NCI-H2107 (cell line): ENCODE measurements around the gene UBE2D4.
"Not testable (repeated sequence)": the region's sequence is repeated elsewhere in the genome, so short reads cannot be mapped to it uniquely, and the experiment has no call there.

ENCODE experiments used
- DNase-seq: peaks from one replicate; lab custom pipeline; 2025; lab: John Stamatoyannopoulos, UW

The UBE2D4 gene

GRCh38 chr7:43925984-43926797, at the start of gene UBE2D4:
Gene UBE2D4, plus strand, starts transcription at chr7:43926436. Its CDS starts 97 bp downstream, at chr7:43926533.
- peak; percentile 86 for DNase-seq

DNA sequence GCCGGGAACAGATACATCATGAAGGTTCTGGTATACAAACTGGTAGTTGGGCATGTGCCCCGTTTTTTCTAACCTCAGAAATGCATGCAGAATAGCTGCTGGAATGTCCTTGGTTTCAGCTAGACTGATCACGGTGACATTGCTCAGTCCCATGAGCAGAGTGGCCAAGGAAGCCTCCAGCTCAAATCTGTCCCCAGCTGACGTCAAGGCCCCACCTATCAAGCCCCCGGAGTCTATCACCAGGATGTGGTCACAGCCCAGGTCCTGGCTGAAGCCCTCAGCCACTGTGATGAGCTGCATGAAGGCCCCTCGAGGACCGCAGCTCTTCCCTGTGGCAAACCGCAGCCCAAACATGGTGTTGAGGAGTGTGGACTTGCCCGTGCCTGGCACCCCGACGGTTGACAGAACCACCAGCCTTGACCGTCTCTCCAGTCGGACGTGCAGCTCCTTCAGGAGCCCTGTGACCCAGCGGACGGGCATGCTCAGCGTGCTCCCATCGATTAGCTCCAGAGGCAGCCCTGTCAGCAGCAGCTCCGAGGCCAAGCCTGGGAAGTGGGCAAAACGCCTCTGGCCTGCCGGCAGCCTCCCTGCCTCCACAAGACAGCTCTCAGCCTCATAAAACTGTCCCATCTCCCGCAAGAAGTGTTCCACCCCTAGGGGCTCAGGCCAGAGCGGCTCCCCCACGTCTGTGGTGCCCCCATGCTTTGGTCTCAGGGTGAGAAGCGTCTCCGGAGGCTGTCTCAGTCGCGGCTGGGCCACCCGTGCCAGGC, 49.1 kb upstream of the UBE2D4 start:
- no peak for DNase-seq

- DNase-seq = no peak
Measured at GRCh38 chr7:43877968-43878864, 48.0 kb upstream of the UBE2D4 start.

DNA sequence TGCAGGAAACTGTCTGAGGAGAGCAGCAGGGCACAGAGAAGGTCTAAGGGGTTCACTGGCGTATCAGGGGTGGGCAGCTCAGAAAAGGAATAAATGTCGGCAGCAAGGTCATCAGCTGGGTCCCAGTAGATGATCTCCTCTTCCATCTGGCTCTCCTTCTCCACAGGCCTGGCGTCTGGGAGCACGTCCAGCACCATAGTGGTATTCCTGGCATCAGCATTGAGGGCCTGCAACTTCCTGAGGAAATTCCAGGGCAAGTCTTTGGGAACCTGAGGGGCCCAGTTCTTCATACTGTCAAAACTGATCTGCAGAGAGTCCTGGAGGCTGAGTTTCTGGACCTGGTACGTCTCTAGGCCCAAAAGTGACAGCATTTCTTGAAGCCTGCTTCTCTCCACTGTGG, 47.4 kb upstream of the UBE2D4 start:
- DNase-seq = no peak

DNA sequence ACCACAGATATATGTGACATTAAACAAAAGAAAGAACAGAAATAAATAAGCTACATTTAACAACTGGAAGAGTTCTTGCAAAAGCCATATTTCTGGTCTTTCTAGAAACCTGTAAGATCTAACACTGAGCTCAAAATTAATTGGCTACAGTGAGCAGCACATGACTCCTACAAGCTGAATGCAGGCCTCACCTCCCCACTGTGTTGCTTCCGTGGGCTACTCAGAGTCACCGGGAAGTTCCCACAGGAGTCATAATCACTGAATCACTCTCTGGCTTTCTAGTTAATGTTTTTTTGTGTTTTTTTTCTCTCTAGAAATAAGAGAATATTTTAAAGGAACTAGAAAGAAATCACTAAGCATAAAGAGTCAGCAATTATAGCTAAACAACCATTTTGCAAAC, 46.8 kb upstream of the UBE2D4 start:
- no peak for DNase-seq

DNA sequence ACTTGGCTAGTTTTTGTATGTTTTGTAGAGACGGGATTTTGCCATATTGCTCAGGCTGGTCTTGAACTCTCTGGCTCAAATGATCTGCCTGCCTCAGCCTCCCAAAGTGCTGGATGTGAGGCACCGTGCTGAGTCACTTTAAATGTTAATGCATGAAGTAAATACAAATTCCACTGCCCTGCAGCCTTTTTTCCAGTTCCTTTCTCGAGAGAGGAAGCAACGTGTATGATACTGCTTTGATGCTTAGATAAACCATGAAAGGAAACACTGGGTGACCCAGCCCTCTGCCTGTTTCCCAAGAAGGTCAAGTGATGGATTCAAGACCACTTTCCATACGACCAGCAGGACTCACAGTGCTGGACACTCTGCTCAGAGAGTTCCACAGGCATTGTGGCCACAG, 45.6 kb upstream of the UBE2D4 start:
- DNase-seq = no peak

- DNase-seq = no peak
Measured at GRCh38 chr7:43884209-43884608, 42.0 kb upstream of the UBE2D4 start.

- no peak for DNase-seq
Measured at GRCh38 chr7:43884617-43885016, 41.6 kb upstream of the UBE2D4 start.

DNA sequence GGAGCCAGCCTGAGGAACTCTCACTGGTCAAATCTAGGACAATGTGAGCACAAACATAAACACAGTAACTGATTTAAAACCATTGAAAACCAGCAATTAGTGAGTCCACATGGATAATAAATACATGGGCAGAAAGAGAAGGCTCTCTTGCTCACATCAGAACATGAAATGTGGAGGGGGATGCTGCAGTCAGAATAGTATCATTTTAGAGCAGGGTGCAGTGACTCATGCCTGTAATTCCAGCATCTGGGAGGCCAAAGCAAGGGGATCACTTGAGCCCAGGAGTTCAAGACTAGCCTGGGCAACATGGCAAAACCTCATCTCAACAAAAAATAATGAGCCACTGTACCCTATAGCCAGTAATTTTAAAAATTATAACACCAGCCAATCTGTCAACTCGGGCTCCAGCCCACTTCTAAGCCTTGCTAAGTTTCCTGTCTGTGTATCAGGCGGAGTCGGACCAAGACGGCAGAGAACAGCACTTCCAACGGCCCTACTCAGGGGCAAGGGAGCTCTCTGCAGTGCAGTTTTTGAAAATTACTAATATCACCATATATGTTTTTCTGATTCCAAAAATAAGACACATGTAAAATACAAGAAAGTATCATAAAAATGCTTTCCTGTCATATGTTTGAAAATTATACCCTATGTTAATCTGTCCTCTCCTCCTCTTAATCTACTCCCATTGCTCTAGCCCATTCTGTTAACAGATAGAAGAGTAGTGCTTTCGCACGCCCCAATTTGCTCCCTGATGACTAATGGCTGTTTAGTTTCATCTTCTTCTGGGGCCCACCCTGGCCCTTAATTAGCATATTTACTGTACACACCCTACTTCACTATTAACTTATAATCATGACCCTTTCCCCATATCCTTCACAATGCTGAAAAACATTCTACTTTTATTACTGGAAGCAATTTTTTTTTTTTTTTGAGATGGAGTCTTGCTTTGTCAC, 37.0 kb upstream of the UBE2D4 start:
- no peak for DNase-seq

- no peak for DNase-seq
Measured at GRCh38 chr7:43890468-43890867, 35.8 kb upstream of the UBE2D4 start.

DNA sequence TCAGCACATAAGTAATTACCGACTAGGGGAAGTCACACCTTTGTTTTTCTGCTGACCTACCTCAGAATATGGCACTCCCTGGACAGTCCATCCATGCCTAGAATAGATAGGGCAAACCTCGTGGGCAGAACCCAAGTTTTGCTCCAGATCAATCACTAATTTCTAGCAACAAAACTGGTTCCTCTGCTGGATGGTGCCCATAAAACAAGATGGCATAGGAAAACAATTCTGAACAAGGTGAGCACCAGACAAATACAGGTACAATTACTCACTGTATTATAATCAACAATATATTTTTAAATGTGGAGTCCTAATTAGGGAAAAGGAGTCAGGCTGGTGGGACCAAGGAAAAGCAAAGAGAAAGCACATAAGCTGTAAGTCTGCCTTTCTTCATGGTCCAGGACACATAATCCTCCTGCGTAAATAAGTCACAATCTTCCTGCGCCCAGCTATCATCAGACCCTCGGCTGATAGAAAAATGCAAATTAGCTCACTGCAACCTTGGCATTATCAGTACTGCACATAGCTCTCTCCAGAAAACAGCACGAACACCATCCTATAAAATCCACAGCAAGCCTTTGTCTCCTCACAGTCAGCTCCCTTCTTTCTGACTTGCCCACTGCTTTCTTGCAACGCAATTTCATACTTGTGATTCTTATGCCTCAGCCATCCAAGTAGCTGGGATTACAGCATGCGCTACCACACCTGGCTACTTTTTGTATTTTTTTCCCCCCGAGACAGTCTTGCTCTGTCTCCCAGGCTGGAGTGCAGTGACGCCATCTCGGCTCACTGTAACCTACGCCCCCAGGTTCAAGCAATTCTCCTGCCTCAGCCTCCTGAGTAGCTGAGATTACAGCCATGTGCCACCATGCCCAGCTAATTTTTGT, 34.9 kb upstream of the UBE2D4 start:
- no peak for DNase-seq

DNA sequence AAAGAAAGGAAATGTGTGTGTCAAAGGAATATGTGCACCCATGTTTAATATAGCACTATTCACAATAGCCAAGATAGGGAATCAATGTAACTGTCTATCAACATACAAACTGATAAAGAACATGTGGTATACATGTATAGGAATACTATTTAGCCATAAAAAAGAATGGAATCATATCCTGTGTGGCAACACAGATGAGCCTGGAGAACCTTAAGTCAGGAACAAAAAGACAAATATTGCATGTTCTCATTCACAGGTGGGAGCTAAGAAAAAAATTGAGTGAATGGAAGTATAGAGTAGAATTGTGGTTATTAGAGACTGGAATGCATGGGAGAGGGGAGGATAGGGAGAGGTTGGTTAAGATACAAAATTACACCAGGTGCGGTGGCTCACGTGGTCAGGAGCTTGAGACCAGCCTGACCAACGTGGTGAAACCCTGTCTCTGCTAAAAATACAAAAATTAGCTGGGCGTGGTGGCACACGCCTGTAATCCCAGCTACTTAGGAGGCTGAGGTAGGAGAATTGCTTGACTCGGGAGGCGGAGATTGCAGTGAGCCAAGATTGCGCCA, 30.3 kb upstream of the UBE2D4 start:
- no peak for DNase-seq

GRCh38 chr7:43898571-43898970, 27.7 kb upstream of the UBE2D4 start:
- not testable (repeated sequence) for DNase-seq

DNA sequence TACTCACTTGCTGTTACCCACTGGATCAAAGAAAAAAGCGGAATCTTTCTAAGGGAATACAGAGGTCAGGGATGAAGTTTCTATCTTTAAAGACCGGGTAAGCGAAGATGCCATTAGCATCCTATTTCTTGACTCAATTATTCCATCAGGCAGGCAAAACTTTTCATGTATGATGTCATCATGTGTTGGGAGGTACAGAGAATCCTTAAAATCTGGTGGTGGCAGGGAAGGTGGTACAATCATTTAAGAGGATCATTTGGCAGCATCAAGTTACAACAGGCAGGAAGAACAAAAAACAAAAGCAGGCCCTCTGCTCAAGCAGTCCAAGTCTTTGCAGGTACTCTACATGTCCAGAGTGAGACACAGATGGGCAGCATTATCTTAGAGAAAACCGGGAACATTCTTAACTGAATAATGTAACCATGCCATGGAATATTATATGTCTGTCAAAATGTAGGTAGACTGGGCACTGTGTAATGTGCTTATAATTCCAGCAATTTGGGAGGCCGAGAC, 23.6 kb upstream of the UBE2D4 start:
- no peak for DNase-seq

DNA sequence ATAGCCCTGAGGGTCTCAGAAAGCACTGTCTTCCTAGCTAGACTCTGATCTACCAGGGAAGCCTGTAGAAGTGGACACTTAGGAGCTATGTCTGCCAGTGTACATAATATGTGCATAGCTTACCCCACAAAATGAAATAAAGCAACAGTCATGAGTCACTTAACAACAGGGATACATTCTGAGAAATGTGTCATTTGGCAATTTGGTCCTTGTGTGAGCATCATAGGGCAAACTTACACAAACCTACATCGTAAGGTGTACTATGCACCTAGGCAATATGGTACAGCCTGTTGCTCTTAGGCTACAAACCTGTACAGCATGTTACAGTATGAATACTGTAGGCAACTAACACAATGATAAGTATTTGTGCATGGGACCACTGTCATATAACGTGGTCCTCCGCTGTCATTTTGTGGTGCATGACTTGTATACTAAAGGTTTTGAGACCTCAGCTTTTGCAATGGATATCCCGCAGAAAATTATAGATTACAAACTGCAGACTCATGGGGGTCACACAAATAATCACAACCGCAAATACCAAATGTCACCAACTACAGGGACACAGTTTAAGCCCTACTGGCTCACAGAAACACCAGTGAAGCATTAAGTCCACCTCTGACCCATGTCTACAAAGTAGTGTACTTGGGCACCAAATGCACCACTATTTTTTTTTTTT, 21.6 kb upstream of the UBE2D4 start:
- no peak for DNase-seq

DNA sequence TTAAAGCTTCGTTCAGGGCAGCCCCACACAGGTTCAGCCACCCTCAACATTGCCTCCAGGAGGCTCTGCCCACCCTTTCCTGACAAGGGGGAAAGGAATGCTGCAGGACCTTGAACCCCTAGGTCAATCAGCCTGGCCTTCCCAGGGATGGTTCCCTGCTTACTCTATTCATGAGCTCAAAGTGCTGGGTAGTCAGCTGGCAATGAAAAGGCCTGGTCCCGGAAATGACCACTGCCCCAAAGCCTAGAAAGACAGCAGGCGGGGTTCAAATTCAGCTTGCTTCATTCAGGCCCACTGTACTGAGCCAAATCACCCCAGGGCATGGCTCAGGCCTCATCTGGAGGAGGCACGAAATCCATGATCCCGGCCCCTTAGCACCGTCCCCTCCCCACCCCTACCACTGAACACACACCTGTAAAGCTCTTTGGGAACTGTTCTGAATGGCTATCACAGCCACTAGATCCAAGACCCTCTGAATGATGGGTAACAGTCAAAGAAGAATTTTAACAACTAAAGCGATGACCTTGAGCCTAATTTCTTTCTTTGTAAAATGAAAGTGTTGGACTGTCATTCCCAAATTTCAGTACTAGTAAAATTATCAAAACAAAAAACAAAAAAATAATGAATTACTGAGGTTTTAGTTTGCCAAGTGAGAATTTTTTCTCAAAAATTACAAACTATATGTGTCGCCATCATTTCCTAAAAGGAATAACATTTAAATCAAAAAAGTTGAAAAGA, 20.9 kb upstream of the UBE2D4 start:
- DNase-seq = no peak

- DNase-seq = no peak
Measured at GRCh38 chr7:43905956-43906330, 20.3 kb upstream of the UBE2D4 start.

DNA sequence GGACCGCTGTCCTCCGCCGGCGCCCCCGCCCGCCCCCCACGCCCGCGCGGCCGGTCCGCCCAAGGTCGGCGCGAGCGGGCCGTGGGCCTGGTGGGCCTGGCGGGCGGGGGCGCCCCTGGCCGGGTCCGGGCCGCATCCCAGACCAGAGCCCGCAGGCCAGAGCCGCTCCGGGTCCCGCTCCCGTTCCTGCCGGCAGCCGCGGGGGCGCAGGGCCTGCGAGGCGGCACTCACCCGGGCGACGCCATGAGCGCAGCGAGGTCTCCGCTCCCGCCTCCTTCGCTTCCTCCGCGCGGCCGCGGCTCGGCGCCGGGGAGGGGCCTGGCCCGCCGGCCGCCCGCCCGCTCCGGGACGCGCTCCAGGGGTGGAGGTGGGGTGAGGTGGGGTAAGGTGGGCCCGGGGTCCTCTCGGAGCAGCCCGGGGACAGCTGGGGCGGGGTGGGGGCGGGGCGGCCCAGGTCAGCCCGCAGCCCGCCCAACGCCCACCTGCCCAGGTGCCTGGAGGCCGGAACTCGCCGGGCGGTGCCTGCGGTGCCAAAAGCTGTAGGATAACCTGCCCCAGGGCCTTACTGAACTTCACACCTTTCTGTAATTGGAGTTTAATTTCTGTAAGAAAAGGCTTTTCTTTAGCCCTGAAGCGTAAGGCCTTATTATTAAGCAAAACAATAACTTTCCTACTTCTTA, 19.8 kb upstream of the UBE2D4 start, which contains the start of gene URGCP:
Gene URGCP (minus strand): TSS at position 266 of the 680 bp plus-strand sequence. CDS start 21 bp downstream, at position 245.
- DNase-seq = peak; percentile 15
